Measurements from ENCODE around the gene RHOF.

DNA sequence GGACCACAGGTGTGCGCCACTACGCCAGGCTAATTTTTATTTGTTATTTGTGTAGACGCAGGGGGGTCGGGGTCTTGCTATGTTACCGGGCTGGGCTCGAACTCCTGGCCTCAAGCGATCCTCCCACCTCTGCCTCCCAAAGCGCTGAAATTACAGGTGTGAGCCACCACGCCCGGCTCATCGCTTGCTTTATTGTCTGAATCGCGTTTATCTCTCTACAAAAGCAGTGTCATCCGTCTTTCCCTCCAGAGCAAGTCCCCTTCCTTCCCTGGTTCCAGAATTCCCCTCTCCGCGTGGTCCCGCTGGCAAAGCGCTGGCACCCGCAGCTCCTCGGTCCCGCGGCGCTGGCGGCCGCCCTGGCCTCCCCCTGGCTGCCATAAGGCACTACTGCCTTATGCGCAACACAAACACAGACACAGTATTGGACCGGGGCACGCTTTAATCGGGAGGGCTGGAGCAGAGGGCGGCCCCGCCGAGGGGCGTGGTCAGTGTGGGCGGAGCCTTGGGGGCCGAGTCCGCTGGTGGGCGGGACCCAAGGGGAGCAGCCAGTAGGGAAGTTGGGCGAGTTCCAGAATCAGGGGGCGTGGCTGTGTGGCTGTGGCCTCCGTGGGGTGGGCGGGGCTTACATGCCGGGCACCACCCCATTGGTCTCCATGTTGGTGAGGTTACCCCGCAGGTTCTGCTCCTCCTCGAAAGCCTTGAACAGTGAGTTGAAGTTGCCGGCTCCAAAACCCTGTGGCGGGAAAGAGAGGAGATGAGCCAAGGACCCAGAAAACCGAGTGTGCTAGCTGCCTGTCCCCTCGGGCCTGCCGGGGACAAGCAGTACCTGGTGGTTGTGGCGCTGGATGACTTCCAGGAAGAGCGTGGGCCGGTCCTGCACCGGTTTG lies 45.9 kb upstream of the RHOF start:
- TF ChIP-seq EZH2phosphoT487 (IDR thresholded peaks at IDR 0.05; ENCODE audit: insufficient read depth, low read depth) (no peak), EZH2 (IDR thresholded peaks at IDR 0.05; ENCODE audit: insufficient read depth, poor library complexity, severe bottlenecking) (no peak)
